Kidney (tissue), 14 donors: ENCODE measurements around the gene IL21R. TPM values are rescaled to one million over a fixed set of nuclear protein-coding genes. Genes with fewer than 3 reads are reported as not detected.

Source experiments
- DNase-seq, 5 donors: peaks; one replicate each; pipeline ENCODE4 v3.0.0-alpha.2; 2013 to 2020
- FAIRE-seq: peaks from 2 replicates; lab custom pipeline; 2012; peaks lifted over from hg19 to GRCh38; lab: Jason Lieb, UNC
- H3K27ac ChIP-seq, 2 donors: one replicate each; pipeline ENCODE4 v1.7.0; 2013; ENCODE audit warnings: low read depth in 2 of 2, low read length in 2 of 2, inconsistent platforms in 1 of 2
- H3K27me3 ChIP-seq: one replicate; pipeline ENCODE4 v1.7.1; 2013; ENCODE audit warnings: low read length, inconsistent platforms; ENCODE audit not compliant: control insufficient read depth, insufficient read depth
- H3K36me3 ChIP-seq, 3 donors: one replicate each; pipeline versions ENCODE4 v1.7.0 to v1.7.1; 2013; ENCODE audit warnings: low read length in 3 of 3, control low read depth in 1 of 3, inconsistent platforms in 1 of 3; ENCODE audit not compliant: insufficient read depth in 3 of 3, control insufficient read depth in 2 of 3
- H3K4me1 ChIP-seq, 3 donors: one replicate each; pipeline versions ENCODE4 v1.7.0 to v1.7.1; 2013; ENCODE audit warnings: low read length in 3 of 3, inconsistent platforms in 1 of 3, low read depth in 1 of 3; ENCODE audit not compliant: control insufficient read depth in 2 of 3, insufficient read depth in 2 of 3
- H3K4me3 ChIP-seq, 3 donors: one replicate each; pipeline versions ENCODE4 v1.7.0 to v1.8.1; 2013; ENCODE audit warnings: low read length in 3 of 3, control low read depth in 1 of 3, inconsistent platforms in 1 of 3
- H3K9ac ChIP-seq, 3 donors: one replicate each; pipeline versions ENCODE4 v1.7.0 to v1.7.1; 2013; ENCODE audit warnings: low read length in 3 of 3, control low read depth in 1 of 3, inconsistent platforms in 1 of 3
- H3K9me3 ChIP-seq, 3 donors: one replicate each; pipeline versions ENCODE4 v1.7.0 to v1.7.1; 2013; ENCODE audit warnings: low read length in 3 of 3, control low read depth in 1 of 3, inconsistent platforms in 1 of 3; ENCODE audit not compliant: control insufficient read depth in 2 of 3, insufficient read depth in 1 of 3
- intact Hi-C: fragments of 100-400 bp; cut with DNase I; formaldehyde crosslinking; loops from one replicate; pipeline ENCODE4 v1.11.1; 2022
- polyA plus RNA-seq: library from polyadenylated mRNA; stranded (reverse); fragments of 350-450 nt; fragmentation: Illumina TruSeq; extraction: RNeasy Lipid Tissue Mini Kit (QIAGEN cat#74804); gene quantifications from one replicate; pipeline ENCODE4 v1.2.3, GENCODE V29; 2014; ENCODE audit warnings: low read depth, low replicate concordance; ENCODE audit not compliant: insufficient read depth
- total RNA-seq: library from RNA; stranded (reverse); fragmentation: NEBNext Ultra II Directional; extraction: Animal tissue kit (Norgen Biotek cat#: 25700); gene quantifications from one replicate; pipeline ENCODE4 v1.2.1, GENCODE V29; 2021
- TF ChIP-seq, protein P1 (sequence below): IDR thresholded peaks from 3 replicates; pipeline ENCODE4 v1.5.1; 2012; ENCODE audit warnings: mild to moderate bottlenecking, moderate library complexity, borderline replicate concordance; ENCODE audit not compliant: insufficient read depth; ENCODE audit errors: extremely low read depth
- donor health status: control.
- donor health status: control.
- donor health status: control.
- donor health status: control.
- donor health status: control.
- donor health status: DM: yes; HTN: yes; CAD: no.
- donor health status: Normal renal cell carcinoma (clear cell type).

Gene IL21R
- total and polyA plus RNA-seq, 2 donors from 2014 or later: 0.65 to 3.0 TPM

- Histone ChIP-seq H3K27ac (no peak overlapping the region), H3K4me1 (peaks cover 0 to 11% (median 0%) of the 10 kb centered on the region in 3 donors), H3K36me3 (no peaks in the 10 kb centered on the region), H3K4me3 (no peak overlapping the region), H3K27me3 (no peaks in the 10 kb centered on the region), H3K9ac (no peak overlapping the region), H3K9me3 (no peaks in the 10 kb centered on the region)
- intact Hi-C loops: no loop called here
- DNase-seq: no peak
- FAIRE-seq: no peak
- TF ChIP-seq, protein P1, sequence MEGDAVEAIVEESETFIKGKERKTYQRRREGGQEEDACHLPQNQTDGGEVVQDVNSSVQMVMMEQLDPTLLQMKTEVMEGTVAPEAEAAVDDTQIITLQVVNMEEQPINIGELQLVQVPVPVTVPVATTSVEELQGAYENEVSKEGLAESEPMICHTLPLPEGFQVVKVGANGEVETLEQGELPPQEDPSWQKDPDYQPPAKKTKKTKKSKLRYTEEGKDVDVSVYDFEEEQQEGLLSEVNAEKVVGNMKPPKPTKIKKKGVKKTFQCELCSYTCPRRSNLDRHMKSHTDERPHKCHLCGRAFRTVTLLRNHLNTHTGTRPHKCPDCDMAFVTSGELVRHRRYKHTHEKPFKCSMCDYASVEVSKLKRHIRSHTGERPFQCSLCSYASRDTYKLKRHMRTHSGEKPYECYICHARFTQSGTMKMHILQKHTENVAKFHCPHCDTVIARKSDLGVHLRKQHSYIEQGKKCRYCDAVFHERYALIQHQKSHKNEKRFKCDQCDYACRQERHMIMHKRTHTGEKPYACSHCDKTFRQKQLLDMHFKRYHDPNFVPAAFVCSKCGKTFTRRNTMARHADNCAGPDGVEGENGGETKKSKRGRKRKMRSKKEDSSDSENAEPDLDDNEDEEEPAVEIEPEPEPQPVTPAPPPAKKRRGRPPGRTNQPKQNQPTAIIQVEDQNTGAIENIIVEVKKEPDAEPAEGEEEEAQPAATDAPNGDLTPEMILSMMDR: no peak
Measured at GRCh38 chr16:27405546-27406451, 3.8 kb downstream of the IL21R start.

- TF ChIP-seq, protein P1: no peak
- H3K4me1 ChIP-seq: peaks cover 0 to 6% (median 0%) of the 10 kb centered on the region in 3 donors
- no peak overlapping the region for H3K9ac ChIP-seq
- H3K4me3 ChIP-seq: no peak overlapping the region
- no peaks in the 10 kb centered on the region for H3K9me3 ChIP-seq
- FAIRE-seq: no peak
- DNase-seq: no peak
- H3K27me3 ChIP-seq: no peaks in the 10 kb centered on the region
- no peaks in the 10 kb centered on the region for H3K36me3 ChIP-seq
- H3K27ac ChIP-seq: no peak overlapping the region
- intact Hi-C loops: no loop called here
Measured at GRCh38 chr16:27406511-27407128, 4.6 kb downstream of the IL21R start.

- intact Hi-C loops: no loop called here
- H3K27me3 ChIP-seq: no peaks in the 10 kb centered on the region
- TF ChIP-seq, protein P1: no peak
- H3K9me3 ChIP-seq: no peaks in the 10 kb centered on the region
- H3K36me3 ChIP-seq: no peaks in the 10 kb centered on the region
- no peak overlapping the region for H3K27ac ChIP-seq
- no peak overlapping the region for H3K4me3 ChIP-seq
- peaks cover 0 to 4% (median 0%) of the 10 kb centered on the region in 3 donors for H3K4me1 ChIP-seq
- FAIRE-seq (no peak), DNase-seq (no peak)
- H3K9ac ChIP-seq: no peak overlapping the region
Measured at GRCh38 chr16:27407133-27407532, 5.2 kb downstream of the IL21R start.
